Stimulated activated naive CD8-positive, alpha-beta T cell treated with anti-CD3 and anti-CD28 coated beads, Interleukin-15, Interleukin-2, amounts not matched to agents 100 ng/mL and 50 ng/mL, for 24 hours (primary cell): ENCODE measurements around the gene PRKAB1.

Source experiments
- H3K27ac Mint-ChIP-seq: one replicate; pipeline ENCODE4 v1.8.0; 2021; ENCODE audit warnings: mild to moderate bottlenecking, mixed read lengths
- H3K27me3 Mint-ChIP-seq: one replicate; pipeline ENCODE4 v1.8.0; 2021; ENCODE audit warnings: mixed read lengths
- H3K36me3 Mint-ChIP-seq: one replicate; pipeline ENCODE4 v1.8.0; 2021; ENCODE audit warnings: low read depth, mixed read lengths
- H3K4me1 Mint-ChIP-seq: one replicate; pipeline ENCODE4 v1.8.0; 2021; ENCODE audit warnings: low read depth, mixed read lengths
- H3K4me3 Mint-ChIP-seq: one replicate; pipeline ENCODE4 v1.8.0; 2021; ENCODE audit warnings: mild to moderate bottlenecking, mixed read lengths
- H3K9me3 Mint-ChIP-seq: one replicate; pipeline ENCODE4 v1.8.0; 2021; ENCODE audit warnings: mixed read lengths

Gene PRKAB1

GRCh38 chr12:119686355-119686754 lies 18.4 kb downstream of the PRKAB1 start:
- no peak overlapping the region for H3K27ac Mint-ChIP-seq
- no peak overlapping the region for H3K4me3 Mint-ChIP-seq
- peaks cover 13% of the 10 kb centered on the region for H3K4me1 Mint-ChIP-seq
- H3K27me3 Mint-ChIP-seq: no peaks in the 10 kb centered on the region
- no peaks in the 10 kb centered on the region for H3K9me3 Mint-ChIP-seq
- peaks cover 33% of the 10 kb centered on the region for H3K36me3 Mint-ChIP-seq

DNA sequence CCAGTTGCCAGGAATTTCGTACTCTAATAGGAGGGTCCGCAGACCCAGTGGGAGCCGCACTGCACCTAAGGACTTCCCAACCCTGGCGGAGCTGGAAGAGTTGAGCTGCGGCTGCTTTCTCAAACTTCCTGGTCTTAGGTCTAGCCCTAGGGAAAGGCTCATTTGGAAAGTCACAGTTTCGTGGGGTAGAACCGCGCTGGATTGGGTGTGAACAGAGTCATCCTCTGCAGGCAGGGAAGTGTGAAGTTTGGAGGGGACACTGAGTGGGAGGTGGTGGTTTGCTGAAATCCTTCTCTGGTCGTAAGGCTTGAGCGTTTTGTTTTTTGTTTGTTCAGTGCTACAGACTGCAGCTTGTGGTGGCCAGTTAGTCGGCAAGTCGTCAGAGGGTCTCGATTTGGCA lies 18.8 kb downstream of the PRKAB1 start:
- H3K27me3 Mint-ChIP-seq: no peaks in the 10 kb centered on the region
- no peaks in the 10 kb centered on the region for H3K9me3 Mint-ChIP-seq
- no peak overlapping the region for H3K4me3 Mint-ChIP-seq
- peaks cover 31% of the 10 kb centered on the region for H3K36me3 Mint-ChIP-seq
- peaks cover 13% of the 10 kb centered on the region for H3K4me1 Mint-ChIP-seq
- no peak overlapping the region for H3K27ac Mint-ChIP-seq

- Mint-ChIP-seq H3K36me3 (peaks cover 28% of the 10 kb centered on the region), H3K27ac (no peak overlapping the region), H3K27me3 (no peaks in the 10 kb centered on the region), H3K4me1 (peaks cover 6% of the 10 kb centered on the region), H3K9me3 (no peaks in the 10 kb centered on the region), H3K4me3 (no peak overlapping the region)
These were observed 19.5 kb downstream of the PRKAB1 start for GRCh38 chr12:119687406-119687805.

GRCh38 chr12:119687879-119688278 lies 19.9 kb downstream of the PRKAB1 start:
- Mint-ChIP-seq H3K27ac (no peak overlapping the region), H3K9me3 (no peaks in the 10 kb centered on the region), H3K4me3 (no peak overlapping the region), H3K4me1 (peaks cover 2% of the 10 kb centered on the region), H3K27me3 (no peaks in the 10 kb centered on the region), H3K36me3 (peaks cover 25% of the 10 kb centered on the region)

DNA sequence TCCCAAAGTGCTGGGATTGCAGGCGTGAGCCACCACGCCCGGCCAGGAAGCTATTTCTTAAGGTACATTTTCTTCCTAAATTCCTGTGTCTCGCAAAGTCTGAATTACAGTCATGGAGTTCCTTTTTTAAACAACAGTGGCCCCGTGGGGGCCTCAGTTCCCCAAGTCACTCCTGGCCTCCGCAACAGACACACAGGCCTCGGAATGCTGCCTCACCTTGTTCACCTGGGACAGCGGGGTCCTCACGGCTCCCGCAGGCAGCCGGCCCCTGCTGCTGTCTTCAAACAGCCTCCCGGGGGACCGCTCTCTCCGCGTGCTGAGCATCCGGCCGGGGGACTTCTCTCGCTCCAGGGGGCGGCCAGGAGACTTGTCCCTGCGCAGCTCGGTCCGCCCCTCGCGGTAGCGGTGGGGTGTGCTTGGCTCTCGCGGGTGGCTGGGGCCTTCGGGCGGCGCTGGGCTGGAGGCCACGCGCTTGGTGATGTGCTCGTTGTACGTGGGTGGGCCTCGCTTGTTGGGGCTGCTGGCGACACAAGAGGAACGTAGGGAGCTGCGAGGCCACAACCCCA lies 22.1 kb downstream of the PRKAB1 start:
- Mint-ChIP-seq H3K27me3 (no peaks in the 10 kb centered on the region), H3K4me1 (no peaks in the 10 kb centered on the region), H3K27ac (no peak overlapping the region), H3K36me3 (peaks cover 12% of the 10 kb centered on the region), H3K4me3 (no peak overlapping the region), H3K9me3 (no peaks in the 10 kb centered on the region)

GRCh38 chr12:119691202-119691810 lies 23.4 kb downstream of the PRKAB1 start:
- Mint-ChIP-seq H3K4me3 (no peak overlapping the region), H3K4me1 (no peaks in the 10 kb centered on the region), H3K9me3 (no peaks in the 10 kb centered on the region), H3K27me3 (no peaks in the 10 kb centered on the region), H3K36me3 (peaks cover 12% of the 10 kb centered on the region), H3K27ac (no peak overlapping the region)

DNA sequence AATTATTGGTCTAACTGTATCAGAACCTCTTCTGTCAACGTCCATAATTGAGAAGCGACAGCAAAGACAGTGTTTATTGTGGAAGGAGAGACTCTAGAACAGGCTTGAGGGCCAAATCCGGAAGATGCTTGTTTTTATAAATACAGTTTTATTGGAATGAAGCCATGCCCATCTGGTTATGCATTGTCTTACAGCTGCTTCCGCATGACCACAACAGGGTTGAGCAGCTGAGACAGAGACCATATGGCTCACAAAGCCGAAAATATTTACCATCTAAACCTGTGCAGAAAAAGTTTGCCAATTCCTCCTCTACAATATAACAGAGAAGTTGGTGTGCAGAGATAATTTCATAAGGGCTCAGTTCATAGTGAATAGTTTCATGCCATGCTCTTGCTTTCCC lies 24.5 kb downstream of the PRKAB1 start:
- H3K4me1 Mint-ChIP-seq: no peaks in the 10 kb centered on the region
- no peaks in the 10 kb centered on the region for H3K9me3 Mint-ChIP-seq
- H3K27ac Mint-ChIP-seq: no peak overlapping the region
- H3K36me3 Mint-ChIP-seq: peaks cover 19% of the 10 kb centered on the region
- no peak overlapping the region for H3K4me3 Mint-ChIP-seq
- H3K27me3 Mint-ChIP-seq: no peaks in the 10 kb centered on the region

DNA sequence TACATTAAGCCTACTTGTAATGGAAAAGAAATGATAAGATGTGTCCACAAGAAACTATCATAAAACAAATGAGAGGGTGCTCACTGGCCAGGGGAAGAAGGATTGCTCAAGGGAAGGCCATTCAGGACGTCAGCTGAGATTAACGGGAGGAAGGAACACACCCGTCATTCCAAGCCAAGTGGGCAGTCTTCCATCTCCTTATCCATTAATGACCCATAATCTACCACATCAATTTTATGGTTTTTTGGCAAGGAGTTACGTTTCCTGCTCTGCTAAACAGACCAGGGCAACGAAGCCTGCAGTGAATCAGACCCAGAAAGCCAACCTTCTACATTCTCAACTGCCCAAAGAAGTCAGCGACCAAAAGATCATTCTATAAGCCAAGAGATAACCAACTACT lies 25.1 kb downstream of the PRKAB1 start:
- Mint-ChIP-seq H3K36me3 (peaks cover 15% of the 10 kb centered on the region), H3K27me3 (no peaks in the 10 kb centered on the region), H3K9me3 (no peaks in the 10 kb centered on the region), H3K4me1 (no peaks in the 10 kb centered on the region), H3K27ac (no peak overlapping the region), H3K4me3 (no peak overlapping the region)

- Mint-ChIP-seq H3K4me3 (no peak overlapping the region), H3K4me1 (no peaks in the 10 kb centered on the region), H3K27ac (no peak overlapping the region), H3K9me3 (no peaks in the 10 kb centered on the region), H3K36me3 (peaks cover 13% of the 10 kb centered on the region), H3K27me3 (no peaks in the 10 kb centered on the region)
These were observed 25.6 kb downstream of the PRKAB1 start for GRCh38 chr12:119693511-119693910.

- no peaks in the 10 kb centered on the region for H3K27me3 Mint-ChIP-seq
- H3K36me3 Mint-ChIP-seq: peaks cover 13% of the 10 kb centered on the region
- H3K4me3 Mint-ChIP-seq: no peak overlapping the region
- no peak overlapping the region for H3K27ac Mint-ChIP-seq
- no peaks in the 10 kb centered on the region for H3K9me3 Mint-ChIP-seq
- H3K4me1 Mint-ChIP-seq: no peaks in the 10 kb centered on the region
These were observed 26.2 kb downstream of the PRKAB1 start for GRCh38 chr12:119694111-119694510.

DNA sequence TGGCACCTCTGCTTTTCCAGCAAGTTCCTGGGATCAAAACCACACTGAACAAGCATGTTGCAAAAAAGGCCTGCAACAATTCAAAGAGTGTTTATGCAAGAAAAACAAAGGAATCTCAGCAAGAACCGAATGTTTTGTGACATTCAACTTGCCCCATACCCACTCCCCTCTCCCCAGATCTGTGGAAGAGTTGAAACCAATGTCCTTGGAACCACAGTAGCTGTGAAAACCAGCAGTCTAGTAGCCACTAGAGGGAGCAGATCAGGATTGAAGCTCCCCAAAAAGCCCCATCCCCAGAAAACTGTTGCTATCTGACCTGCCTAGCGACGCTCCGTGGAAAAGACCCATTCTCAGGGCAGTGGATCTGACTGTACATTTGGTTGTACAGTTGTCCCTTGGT lies 27.1 kb downstream of the PRKAB1 start:
- no peaks in the 10 kb centered on the region for H3K9me3 Mint-ChIP-seq
- peaks cover 13% of the 10 kb centered on the region for H3K36me3 Mint-ChIP-seq
- no peaks in the 10 kb centered on the region for H3K4me1 Mint-ChIP-seq
- H3K4me3 Mint-ChIP-seq: no peak overlapping the region
- no peaks in the 10 kb centered on the region for H3K27me3 Mint-ChIP-seq
- H3K27ac Mint-ChIP-seq: no peak overlapping the region

- Mint-ChIP-seq H3K27me3 (no peaks in the 10 kb centered on the region), H3K4me1 (no peaks in the 10 kb centered on the region), H3K4me3 (no peak overlapping the region), H3K36me3 (peaks cover 24% of the 10 kb centered on the region), H3K9me3 (no peaks in the 10 kb centered on the region), H3K27ac (no peak overlapping the region)
These were observed 29.0 kb downstream of the PRKAB1 start for GRCh38 chr12:119696943-119697342.

- H3K27ac Mint-ChIP-seq: no peak overlapping the region
- H3K36me3 Mint-ChIP-seq: peaks cover 27% of the 10 kb centered on the region
- H3K4me1 Mint-ChIP-seq: no peaks in the 10 kb centered on the region
- H3K4me3 Mint-ChIP-seq: no peak overlapping the region
- H3K27me3 Mint-ChIP-seq: no peaks in the 10 kb centered on the region
- H3K9me3 Mint-ChIP-seq: no peaks in the 10 kb centered on the region
These were observed 31.3 kb downstream of the PRKAB1 start for GRCh38 chr12:119699199-119699760.

- Mint-ChIP-seq H3K27me3 (no peaks in the 10 kb centered on the region), H3K36me3 (peaks cover 27% of the 10 kb centered on the region), H3K27ac (no peak overlapping the region), H3K4me3 (no peak overlapping the region), H3K9me3 (no peaks in the 10 kb centered on the region), H3K4me1 (no peaks in the 10 kb centered on the region)
These were observed 32.1 kb downstream of the PRKAB1 start for GRCh38 chr12:119700078-119700477.

DNA sequence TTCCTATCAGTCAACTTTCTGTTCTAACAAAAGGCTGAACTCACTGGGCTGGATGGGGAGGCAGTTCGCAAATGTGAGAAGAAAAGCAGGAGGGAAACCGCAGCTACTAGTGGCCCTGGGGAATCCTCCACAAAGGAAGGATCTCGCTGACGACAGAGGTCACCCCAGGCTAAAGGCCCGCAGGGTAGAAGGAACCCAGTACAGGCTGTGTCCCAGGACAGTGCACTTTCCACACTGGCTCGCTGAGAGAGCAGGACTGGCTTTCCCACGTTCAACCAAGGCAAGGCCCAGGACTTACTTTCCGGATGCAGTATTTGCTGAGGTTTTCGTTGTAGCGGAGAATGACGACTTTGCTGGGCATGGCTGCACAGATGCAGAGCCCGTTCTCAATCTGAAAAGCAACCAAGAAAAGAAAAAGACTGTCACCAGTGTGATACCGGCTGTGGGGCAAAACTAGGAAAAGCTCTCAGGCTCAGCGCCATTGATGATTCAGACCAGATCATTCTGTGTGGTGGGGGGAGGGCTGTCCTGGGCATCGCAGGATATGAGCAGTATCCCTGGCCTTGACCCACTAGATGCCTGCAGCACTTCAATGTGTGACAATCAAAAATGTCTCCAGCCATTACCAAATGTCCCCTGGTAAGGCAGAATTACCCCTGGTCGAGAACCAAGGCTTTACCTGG lies 36.3 kb downstream of the PRKAB1 start:
- Mint-ChIP-seq H3K4me3 (no peak overlapping the region), H3K36me3 (peaks cover 35% of the 10 kb centered on the region), H3K4me1 (no peaks in the 10 kb centered on the region), H3K27ac (no peak overlapping the region), H3K27me3 (no peaks in the 10 kb centered on the region), H3K9me3 (no peaks in the 10 kb centered on the region)
